Neural cell (in vitro differentiated cells): ENCODE results near the gene OR13G1.

Experiments
- EP300 ChIP-seq: fragments of 450-650 bp; conservative IDR thresholded peaks from 2 replicates; pipeline ENCODE4 v1.6.1; 2014; ENCODE audit warnings: antibody characterized with exemption, mild to moderate bottlenecking, moderate library complexity; ENCODE audit not compliant: poor library complexity, severe bottlenecking
- EZH2 ChIP-seq: fragments of 200-600, 300-800 bp; shearing (Covaris generic), sonication (generic); IDR thresholded peaks from 2 replicates; pipeline ENCODE4 v1.6.1; 2014; ENCODE audit warnings: antibody characterized with exemption, low read length, borderline replicate concordance, mild to moderate bottlenecking; ENCODE audit not compliant: insufficient read depth, poor library complexity, severe bottlenecking
- POLR2AphosphoS5 ChIP-seq: IDR thresholded peaks from 2 replicates; pipeline ENCODE4 v1.6.1; 2012
- SMC3 ChIP-seq: fragments of 450-650 bp; conservative IDR thresholded peaks from 2 replicates; pipeline ENCODE4 v1.6.1; 2014; ENCODE audit warnings: antibody characterized with exemption, mild to moderate bottlenecking, moderate library complexity; ENCODE audit not compliant: poor library complexity
- TAF1 ChIP-seq: IDR thresholded peaks from 2 replicates; pipeline ENCODE4 v1.6.1; 2012; ENCODE audit warnings: low read depth
- TF ChIP-seq, protein P1 (sequence below): fragments of 450-650 bp; IDR thresholded peaks from 2 replicates; pipeline ENCODE4 v1.5.1; 2014; ENCODE audit warnings: antibody characterized with exemption, mild to moderate bottlenecking, moderate library complexity; ENCODE audit not compliant: poor library complexity, severe bottlenecking

DNA sequence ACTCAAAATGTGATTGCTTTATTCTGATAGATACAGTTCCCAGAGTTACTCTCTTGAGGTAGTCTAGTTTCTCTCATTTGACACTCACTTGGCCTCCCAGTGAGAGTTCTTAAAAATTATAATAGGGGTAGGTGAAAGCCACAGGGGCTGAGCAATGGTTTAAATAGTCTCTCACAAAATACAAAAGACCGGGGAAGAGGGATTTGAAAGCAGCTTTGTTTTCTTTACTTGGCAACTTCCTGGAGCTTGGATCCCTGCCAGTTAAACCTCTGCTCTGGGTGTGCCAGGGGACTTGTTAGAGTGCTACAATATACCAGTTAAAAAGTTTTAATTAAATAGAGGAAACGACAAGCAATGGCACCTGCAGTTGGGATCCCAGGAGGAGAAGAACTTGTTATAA is 31.7 kb downstream of the OR13G1 start:
- TF ChIP-seq EZH2 = no peak
- TF ChIP-seq, protein P1, sequence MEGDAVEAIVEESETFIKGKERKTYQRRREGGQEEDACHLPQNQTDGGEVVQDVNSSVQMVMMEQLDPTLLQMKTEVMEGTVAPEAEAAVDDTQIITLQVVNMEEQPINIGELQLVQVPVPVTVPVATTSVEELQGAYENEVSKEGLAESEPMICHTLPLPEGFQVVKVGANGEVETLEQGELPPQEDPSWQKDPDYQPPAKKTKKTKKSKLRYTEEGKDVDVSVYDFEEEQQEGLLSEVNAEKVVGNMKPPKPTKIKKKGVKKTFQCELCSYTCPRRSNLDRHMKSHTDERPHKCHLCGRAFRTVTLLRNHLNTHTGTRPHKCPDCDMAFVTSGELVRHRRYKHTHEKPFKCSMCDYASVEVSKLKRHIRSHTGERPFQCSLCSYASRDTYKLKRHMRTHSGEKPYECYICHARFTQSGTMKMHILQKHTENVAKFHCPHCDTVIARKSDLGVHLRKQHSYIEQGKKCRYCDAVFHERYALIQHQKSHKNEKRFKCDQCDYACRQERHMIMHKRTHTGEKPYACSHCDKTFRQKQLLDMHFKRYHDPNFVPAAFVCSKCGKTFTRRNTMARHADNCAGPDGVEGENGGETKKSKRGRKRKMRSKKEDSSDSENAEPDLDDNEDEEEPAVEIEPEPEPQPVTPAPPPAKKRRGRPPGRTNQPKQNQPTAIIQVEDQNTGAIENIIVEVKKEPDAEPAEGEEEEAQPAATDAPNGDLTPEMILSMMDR = no peak
- TF ChIP-seq POLR2AphosphoS5 = no peak
- TF ChIP-seq EP300 = no peak
- TF ChIP-seq SMC3 = no peak
- TF ChIP-seq TAF1 = no peak
